HL-60 (cell line): Measurements from ENCODE around the gene SLC36A1.

ENCODE experiments used
- CTCF ChIP-seq: IDR thresholded peaks from one replicate; pipeline ENCODE4 v1.5.1; 2011; ENCODE audit warnings: low read length, control low read depth, inconsistent platforms; ENCODE audit not compliant: insufficient read depth
- POLR2AphosphoS5 ChIP-seq: IDR thresholded peaks from 2 replicates; pipeline ENCODE4 v1.6.1; 2012; ENCODE audit warnings: low read depth
- REST ChIP-seq: IDR thresholded peaks from 2 replicates; pipeline ENCODE4 v1.6.1; 2012; ENCODE audit warnings: low read depth; ENCODE audit not compliant: insufficient replicate concordance

- TF ChIP-seq CTCF = no peak
- no peak for TF ChIP-seq POLR2AphosphoS5
- TF ChIP-seq REST = no peak
Measured at GRCh38 chr5:151413800-151414199, 33.6 kb upstream of the SLC36A1 start.
